SK-MEL-5 (cell line): ENCODE results near the gene SEC14L5. TPM values are rescaled to one million over a fixed set of nuclear protein-coding genes. Genes with fewer than 3 reads are reported as not detected.
"Not testable (repeated sequence)": the region's sequence is repeated elsewhere in the genome, so short reads cannot be mapped to it uniquely, and the experiment has no call there.

Experiments
- DNase-seq: peaks from one replicate; pipeline ENCODE4 v3.0.0-alpha.2; 2016; ENCODE audit warnings: low read depth, low spot score
- in situ Hi-C: cut with HindIII; loops from 2 replicates; pipeline ENCODE4 v1.10.0; 2016; ENCODE audit warnings: low sequenced_read_pairs, high pct_unique_total_duplicates, low pct_unique_long_range_greater_than_20kb
- total RNA-seq: library from RNA; depleted of rRNA; stranded (reverse); fragments of >200 nt; shearing (Covaris generic); gene quantifications from 2 replicates; pipeline ENCODE4 v1.2.3, GENCODE V29; 2014

SEC14L5 gene
- total RNA-seq, 1 experiment from 2014 or later, result 0.24 TPM

GRCh38 chr16:4944333-4945281 lies 13.5 kb upstream of the SEC14L5 start:
- peak; percentile 59 for DNase-seq
- in situ Hi-C loops, result no loop called here

- DNase-seq, result no peak
- in situ Hi-C loops, result no loop called here
These were observed 12.3 kb upstream of the SEC14L5 start for GRCh38 chr16:4945560-4946502.

GRCh38 chr16:4946917-4947316 lies 11.2 kb upstream of the SEC14L5 start:
- no peak for DNase-seq
- in situ Hi-C loops, result no loop called here

- no peak for DNase-seq
- in situ Hi-C loops, result no loop called here
These were observed 10.2 kb upstream of the SEC14L5 start for GRCh38 chr16:4947722-4948503.

- in situ Hi-C loops, result no loop called here
- DNase-seq, result no peak
These were observed 9.0 kb upstream of the SEC14L5 start for GRCh38 chr16:4948903-4949766.

- DNase-seq, result no peak
- in situ Hi-C loops, result no loop called here
These were observed 8.1 kb upstream of the SEC14L5 start for GRCh38 chr16:4949986-4950385.

GRCh38 chr16:4951583-4951982 lies 6.5 kb upstream of the SEC14L5 start:
- DNase-seq, in situ Hi-C loops: not testable (repeated sequence)

- in situ Hi-C loops, result no loop called here
- no peak for DNase-seq
These were observed 3.4 kb upstream of the SEC14L5 start for GRCh38 chr16:4954714-4955113.

DNA sequence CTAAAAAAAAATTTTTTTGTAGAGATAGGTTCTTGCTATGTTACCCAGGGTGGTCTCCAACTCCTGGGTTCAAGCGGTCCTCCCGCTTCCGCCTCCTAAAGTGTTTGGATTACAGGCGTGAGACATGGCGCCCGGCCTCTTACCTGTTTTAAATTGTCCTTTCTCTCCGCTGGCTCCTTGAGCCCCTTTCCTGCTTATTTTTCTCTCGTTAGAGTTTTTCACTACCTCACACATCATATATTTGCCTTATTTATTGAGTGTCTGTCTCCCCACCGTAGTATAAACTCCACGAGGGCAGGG lies 760 bp upstream of the SEC14L5 start:
- in situ Hi-C loops, result no loop called here
- no peak for DNase-seq

- no peak for DNase-seq
- in situ Hi-C loops, result no loop called here
These were observed 644 bp downstream of the SEC14L5 start for GRCh38 chr16:4958510-4959438.

GRCh38 chr16:4960579-4960978 lies 2.4 kb downstream of the SEC14L5 start:
- in situ Hi-C loops, result no loop called here
- DNase-seq, result no peak

DNA sequence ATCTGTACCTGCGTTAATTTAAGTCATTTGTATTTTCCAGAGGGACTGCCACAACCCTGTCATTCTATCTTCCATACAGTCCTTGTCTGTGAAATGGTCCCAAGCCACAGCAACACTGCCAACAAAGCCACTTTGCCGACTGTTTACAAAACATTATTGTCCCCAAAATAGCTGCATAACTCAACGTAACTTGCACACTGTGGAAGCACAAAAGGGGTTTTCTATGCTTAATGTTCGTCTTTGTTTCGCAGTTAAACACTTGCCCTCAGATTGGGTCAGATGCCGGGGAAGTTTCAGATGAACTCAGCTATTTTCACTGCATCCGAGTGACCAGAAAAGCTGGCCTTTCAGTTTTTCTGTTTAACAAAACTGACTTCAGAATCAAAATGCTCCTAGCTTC lies 4.6 kb downstream of the SEC14L5 start:
- in situ Hi-C loops, result no loop called here
- peak; percentile 78 for DNase-seq

DNA sequence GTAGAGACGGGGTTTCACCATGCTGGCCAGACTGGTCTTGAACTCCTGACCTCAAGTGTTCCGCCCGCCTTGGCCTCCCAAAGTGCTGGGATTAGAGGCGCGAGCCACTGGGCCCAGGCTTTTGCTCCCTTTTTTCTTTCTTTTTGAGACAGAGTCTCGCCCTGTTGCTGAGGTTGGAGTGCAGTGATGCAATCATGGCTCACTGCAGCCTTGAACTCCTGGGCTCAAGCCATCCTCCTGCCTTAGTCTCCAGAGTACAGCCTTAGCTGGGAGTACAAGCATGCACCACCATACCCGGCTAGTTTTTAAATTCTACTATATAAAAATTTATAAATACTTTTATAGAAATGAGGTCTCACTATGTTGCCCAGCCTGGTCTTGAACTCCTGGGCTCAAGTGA lies 5.4 kb downstream of the SEC14L5 start:
- in situ Hi-C loops, DNase-seq: not testable (repeated sequence)

- in situ Hi-C loops, result no loop called here
- DNase-seq, result no peak
These were observed 8.8 kb downstream of the SEC14L5 start for GRCh38 chr16:4966736-4967453.

- in situ Hi-C loops, DNase-seq: not testable (repeated sequence)
These were observed 10.1 kb downstream of the SEC14L5 start for GRCh38 chr16:4968278-4968677.
